Measurements from ENCODE around the gene JPT1.

GRCh38 chr17:75181110-75181509, 26.8 kb upstream of the JPT1 start:
- TF ChIP-seq CTCF (IDR thresholded peaks at IDR 0.05): no peak
- TF ChIP-seq EZH2 (IDR thresholded peaks at IDR 0.05): no peak
- no peak for TF ChIP-seq EZH2phosphoT487 (IDR thresholded peaks at IDR 0.05)
